ENCODE measurements around the gene CCND1.
"Not testable (repeated sequence)": the region's sequence is repeated elsewhere in the genome, so short reads cannot be mapped to it uniquely, and the experiment has no call there.

Gene CCND1

DNA sequence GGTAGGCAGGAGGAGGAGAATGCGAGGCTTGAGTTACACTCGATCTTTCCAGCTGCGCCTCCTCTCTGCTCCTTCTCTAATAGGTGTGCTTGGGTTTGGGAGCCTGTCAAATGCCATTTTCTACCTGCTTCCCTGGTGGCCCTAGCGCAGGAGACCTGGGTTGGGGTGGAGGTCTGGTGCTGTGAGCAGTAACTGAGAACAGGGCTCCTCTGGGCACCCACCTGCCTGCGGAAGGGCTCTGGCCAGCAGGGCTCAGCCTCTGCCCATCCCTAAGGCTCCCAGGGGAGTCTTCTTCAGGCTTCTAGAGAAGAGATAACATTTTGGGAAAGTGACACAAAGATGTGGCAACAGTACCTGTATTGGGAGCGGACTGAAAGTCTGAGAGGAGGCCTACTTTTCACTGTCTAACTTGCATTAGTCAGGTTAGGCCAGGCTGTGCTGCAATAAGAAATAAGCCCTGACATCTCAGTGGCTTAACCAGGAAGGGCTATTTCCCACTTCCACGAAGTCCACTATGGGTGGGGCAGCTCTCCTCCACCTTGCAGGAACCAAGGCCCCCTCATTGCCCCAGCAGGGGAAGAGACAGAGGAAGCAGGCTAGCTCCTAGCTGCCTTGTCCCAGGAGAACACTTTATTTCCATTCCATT is 41.8 kb downstream of the CCND1 start:
- TF ChIP-seq POLR2A (IDR thresholded peaks at IDR 0.05; ENCODE audit: low read length) (no peak), GATA1 (IDR thresholded peaks at IDR 0.05; ENCODE audit: low read depth, low read length) (no peak)
- no peak for DNase-seq

DNA sequence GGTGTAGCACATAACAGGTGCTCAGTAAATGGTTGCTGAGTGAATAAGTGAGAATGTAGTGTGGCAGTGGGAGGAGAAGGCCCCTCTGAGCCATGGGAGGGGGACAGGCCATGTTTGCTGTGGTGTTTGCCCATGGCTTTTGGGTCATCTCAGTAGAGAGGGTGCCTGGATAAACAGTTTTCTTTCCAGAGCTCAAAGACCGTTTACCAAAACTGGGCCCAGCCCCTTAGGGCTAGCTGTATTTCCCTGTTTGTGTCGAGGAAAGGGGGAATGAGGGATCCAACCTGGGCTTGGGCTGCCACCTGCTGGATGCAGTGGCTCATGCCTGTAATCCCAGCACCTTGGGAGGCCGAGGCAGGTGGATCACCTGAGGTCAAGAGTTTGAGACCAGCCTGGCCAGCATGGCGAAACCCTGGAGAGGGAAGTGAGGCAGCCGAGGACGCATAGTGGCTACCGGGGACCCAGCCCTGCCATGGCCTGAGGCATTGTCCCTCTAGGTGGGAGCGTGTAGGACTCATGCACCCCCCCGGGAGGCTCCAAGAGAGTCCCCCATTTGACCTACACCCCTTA is 42.9 kb downstream of the CCND1 start:
- TF ChIP-seq GATA1 (IDR thresholded peaks at IDR 0.05; ENCODE audit: low read depth, low read length) (no peak), POLR2A (IDR thresholded peaks at IDR 0.05; ENCODE audit: low read length) (no peak)
- peak in 1 of 2 experiments; percentile 21 for DNase-seq

DNA sequence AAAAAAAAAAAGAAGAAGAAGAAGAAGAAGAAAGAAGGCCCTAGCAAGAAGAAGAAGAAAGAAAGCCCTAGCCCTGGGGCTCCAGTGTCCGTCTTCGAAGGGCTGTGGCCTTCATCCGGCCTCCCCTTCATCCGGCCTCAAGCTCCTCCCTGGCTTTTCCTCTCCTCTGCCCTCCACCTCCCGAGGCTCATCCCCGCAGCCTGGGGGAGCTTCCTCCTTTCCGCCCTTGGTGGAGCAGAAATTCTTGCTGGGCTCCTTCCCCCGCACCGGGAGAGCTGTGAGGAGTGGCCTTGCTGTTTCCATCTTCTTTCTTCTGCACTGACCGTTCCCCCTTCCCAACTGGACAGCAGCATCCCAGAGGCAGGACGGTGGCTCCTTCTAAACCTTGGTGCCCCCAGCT is 43.7 kb downstream of the CCND1 start:
- no peak for DNase-seq
- no peak for TF ChIP-seq GATA1 (IDR thresholded peaks at IDR 0.05; ENCODE audit: low read depth, low read length)
- no peak for TF ChIP-seq POLR2A (IDR thresholded peaks at IDR 0.05; ENCODE audit: low read length)

DNA sequence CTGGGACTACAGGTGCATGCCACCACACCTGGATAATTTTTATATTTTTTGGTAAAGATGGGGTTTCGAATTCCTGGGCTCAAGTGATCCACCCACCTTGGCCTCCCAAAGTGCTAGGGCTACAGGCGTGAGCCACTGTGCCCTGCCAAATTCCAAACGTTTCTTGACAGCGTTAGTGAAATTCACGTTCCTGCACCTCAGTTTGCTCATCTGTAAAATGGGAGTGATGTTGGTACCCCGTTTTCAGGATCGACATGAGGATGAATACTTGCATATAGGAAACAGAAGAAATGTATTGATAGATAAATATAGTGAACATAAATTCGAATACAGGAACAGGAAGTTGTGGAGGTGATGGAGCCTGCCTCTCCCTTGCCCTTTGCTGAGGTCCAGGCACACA is 44.4 kb downstream of the CCND1 start:
- TF ChIP-seq GATA1 (IDR thresholded peaks at IDR 0.05; ENCODE audit: low read depth, low read length) (no peak), POLR2A (IDR thresholded peaks at IDR 0.05; ENCODE audit: low read length) (no peak)
- no peak for DNase-seq

DNA sequence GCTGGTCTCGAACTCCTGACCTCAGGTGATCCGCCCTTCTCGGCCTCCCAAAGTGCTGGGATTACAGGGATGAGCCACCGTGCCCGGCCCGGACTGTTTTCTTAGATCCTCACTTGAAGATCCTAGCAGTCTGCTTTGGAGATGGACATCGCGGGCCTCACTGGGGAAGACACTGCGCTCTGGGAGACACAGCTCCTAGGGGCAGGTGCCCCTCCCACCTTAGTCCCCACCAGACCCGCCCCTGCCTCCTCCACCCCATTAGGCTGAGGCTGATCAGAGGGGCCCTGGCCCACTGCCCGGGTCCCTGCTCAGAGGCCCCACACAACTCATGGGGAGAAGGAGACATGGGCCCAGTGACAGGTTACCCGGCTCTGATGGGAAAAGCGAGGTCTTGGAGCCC is 45.5 kb downstream of the CCND1 start:
- TF ChIP-seq POLR2A (IDR thresholded peaks at IDR 0.05; ENCODE audit: low read length) (no peak), GATA1 (IDR thresholded peaks at IDR 0.05; ENCODE audit: low read depth, low read length) (no peak)
- DNase-seq = no peak

DNA sequence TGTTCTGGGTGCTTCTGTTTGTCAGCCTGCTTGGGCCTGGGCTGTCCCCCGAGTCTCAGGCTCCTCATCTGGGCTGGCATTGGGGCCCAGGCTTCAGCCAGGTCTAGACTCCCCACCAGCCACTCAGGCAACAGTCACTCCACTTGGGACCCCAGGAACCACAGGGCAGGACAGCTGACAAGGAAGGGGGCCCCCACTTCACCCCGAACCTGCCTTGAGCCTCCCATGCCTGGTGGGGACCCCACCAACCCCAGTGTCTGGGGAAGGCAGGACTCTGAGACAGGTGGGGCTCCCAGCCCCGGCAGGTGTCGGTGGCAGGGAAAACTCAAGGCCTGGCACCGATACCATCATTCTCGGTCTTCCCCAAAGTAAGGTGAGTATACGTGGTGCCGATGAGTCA is 45.9 kb downstream of the CCND1 start:
- TF ChIP-seq GATA1 (IDR thresholded peaks at IDR 0.05; ENCODE audit: low read depth, low read length) = no peak
- no peak for TF ChIP-seq POLR2A (IDR thresholded peaks at IDR 0.05; ENCODE audit: low read length)
- no peak for DNase-seq

DNA sequence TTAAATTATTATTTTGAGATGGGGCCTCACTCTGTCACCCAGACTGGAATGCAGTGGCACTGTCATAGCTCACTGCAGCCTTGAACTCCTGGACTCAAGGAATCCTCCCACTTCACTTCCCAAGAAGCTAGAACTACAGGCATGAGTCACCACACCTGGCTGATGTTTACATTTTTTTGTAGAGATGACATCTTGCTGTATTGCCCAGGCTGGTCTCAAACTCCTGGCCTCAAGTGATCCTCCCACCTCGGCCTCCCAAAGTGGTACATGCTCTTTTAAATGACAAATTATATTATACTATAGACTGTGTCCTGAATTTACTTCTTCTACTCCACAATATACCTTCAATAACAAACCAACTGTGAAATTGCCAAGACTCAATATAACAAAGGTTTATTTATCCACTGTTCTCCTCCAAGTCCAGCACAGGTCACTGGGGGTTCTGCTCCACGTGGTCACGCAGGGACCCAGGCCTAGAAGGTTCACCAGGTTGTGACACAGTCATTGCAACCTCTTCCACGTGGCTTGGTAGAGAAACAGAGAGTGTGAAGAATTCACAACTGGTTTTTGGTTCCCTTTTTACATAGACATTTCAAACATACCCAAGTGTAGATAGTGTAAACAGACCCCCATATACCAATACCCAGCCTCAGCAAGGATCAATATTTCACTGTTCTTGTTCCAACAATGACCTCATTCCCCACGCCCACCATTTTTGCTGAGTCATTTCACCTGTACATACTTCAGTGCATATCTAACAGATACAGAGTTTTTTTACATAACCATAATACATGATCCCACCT is 47.2 kb downstream of the CCND1 start:
- DNase-seq = peak in 1 of 2 experiments; percentile 46

DNA sequence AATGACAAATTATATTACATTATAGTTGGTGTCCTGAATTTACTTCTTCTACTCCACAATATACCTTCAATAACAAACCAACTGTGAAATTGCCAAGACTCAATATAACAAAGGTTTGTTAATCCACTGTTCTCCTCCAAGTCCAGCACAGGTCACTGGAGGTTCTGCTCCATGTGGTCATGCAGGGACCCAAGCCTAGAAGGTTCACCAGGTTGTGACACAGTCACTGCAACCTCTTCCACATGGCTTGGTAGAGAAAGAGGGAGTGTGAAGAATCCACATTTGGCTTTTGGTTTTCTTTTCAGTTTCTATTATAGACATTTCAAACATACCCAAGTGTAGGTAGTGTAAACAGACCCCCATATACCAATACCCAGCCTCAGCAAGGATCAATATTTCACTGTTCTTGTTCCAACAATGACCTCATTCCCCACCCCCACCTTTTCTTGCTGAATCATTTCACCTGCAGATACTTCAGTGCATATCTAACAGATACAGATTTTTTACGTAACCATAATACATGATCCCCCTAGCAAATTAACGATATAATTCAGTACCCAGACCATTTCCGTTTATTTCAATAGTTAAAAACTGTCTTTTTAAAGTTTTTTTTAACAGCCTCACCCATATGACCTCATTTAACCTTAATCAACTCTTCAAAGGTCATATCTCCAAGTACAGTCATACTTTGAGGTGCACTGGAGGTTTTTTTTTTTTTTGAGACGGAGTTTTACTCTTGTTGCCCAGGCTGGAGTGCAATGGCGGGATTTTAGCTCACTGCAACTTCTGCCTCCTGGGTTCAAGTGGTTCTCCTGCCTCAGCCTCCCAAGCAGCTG is 48.7 kb downstream of the CCND1 start:
- TF ChIP-seq POLR2A (IDR thresholded peaks at IDR 0.05; ENCODE audit: low read length) (no peak), GATA1 (IDR thresholded peaks at IDR 0.05; ENCODE audit: low read depth, low read length) (no peak)
- DNase-seq = peak in 1 of 2 experiments; percentile 51

DNA sequence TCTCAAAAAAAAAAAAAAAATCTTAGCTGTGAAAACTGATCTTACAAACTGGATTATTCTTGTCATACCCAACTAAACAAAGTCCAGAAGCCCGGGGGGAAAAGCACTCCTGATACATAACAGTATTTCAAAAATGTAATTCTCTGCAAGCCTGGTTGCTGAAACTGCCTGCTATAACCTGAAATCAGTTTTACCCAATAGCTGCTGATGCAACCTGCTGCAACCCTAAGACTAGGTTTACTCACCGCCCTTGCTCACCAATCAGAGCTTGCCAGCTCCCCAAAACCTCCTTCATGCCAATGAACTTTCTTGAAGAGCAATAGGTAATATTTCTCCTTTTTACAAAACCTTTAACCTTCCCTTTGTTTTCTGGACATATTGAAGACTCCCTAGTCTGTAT is 50.5 kb downstream of the CCND1 start:
- DNase-seq = peak; percentile 59 to 82
- TF ChIP-seq POLR2A (IDR thresholded peaks at IDR 0.05; ENCODE audit: low read length) (no peak), GATA1 (IDR thresholded peaks at IDR 0.05; ENCODE audit: low read depth, low read length) (no peak)

DNA sequence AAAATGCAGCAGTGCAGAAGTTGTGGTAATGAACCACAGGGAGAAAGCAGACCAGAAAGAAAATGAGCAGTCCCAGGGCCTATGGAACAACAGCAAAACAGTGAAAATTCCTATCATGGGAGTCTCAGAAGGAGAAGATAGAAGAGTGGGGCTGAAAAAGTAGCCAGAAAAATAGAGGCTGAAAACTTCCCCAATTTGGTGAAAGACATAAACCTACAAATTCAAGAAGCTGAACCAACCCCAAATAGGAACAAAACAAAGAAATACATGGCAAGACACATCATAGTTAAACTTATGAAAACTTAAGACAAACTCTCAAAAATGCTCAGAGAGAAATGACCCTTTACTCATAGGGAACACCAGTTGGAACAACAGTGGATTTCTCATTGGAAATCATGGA is 51.5 kb downstream of the CCND1 start:
- no peak for DNase-seq
- TF ChIP-seq POLR2A (IDR thresholded peaks at IDR 0.05; ENCODE audit: low read length) (no peak), GATA1 (IDR thresholded peaks at IDR 0.05; ENCODE audit: low read depth, low read length) (no peak)

DNA sequence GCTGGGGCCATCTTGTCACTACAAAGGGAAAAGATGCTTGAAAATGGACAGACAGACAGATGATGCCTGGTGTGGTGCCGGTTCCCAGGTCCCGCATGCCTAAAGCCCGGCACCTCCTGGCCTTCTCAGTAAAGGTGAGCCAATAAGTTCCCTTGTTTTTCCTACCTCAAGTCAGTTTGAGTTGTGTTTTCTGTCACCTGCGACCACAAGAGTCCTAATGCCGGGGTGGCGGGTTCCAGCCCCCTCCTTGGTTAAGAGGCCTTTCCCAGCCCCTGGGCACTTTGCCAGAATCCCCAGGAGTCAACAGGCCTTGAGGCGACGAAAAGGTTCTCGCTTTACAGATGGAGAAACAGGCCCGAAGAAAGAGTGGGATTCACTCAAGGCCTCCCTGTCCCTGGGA is 53.8 kb downstream of the CCND1 start:
- no peak for DNase-seq
- TF ChIP-seq GATA1 (IDR thresholded peaks at IDR 0.05; ENCODE audit: low read depth, low read length) (no peak), POLR2A (IDR thresholded peaks at IDR 0.05; ENCODE audit: low read length) (no peak)

DNA sequence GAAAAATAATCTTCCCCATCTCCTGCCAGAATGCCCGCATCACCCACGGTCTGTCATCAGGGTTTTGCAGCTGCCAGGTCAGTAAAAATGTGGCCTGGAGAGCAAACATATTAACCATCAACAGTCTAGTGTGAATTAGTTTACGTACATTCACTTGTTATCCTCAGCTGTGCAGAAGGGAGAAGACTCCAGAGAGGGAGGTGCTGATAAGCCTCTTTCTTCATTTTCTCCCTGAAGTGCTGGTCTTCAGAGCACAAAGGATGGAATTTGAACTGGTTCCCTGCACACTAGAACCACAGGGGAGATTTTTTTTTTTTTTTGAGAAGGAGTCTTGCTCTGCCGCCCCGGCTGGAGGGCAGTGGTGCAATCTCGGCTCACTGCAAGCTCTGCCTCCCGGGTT is 54.6 kb downstream of the CCND1 start:
- TF ChIP-seq POLR2A (IDR thresholded peaks at IDR 0.05; ENCODE audit: low read length) (no peak), GATA1 (IDR thresholded peaks at IDR 0.05; ENCODE audit: low read depth, low read length) (no peak)
- DNase-seq = no peak

DNA sequence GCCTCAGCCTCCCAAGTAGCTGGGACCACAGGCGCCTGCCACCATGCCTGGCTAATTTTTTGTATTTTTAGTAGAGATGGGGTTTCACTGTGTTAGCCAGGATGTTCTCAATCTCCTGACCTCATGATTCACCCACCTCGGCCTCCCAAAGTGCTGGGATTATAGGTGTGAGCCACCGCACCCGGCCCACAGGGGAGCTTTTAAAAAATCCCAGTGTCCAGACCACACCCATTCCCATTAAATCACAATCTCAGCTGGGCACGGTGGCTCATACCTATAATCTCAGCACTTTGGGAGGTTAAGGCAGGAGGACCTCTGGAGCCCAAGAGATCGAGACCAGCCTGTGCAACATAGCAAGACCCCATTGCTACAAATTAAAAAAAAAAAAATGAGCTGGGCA is 55.0 kb downstream of the CCND1 start:
- not testable (repeated sequence) for DNase-seq

DNA sequence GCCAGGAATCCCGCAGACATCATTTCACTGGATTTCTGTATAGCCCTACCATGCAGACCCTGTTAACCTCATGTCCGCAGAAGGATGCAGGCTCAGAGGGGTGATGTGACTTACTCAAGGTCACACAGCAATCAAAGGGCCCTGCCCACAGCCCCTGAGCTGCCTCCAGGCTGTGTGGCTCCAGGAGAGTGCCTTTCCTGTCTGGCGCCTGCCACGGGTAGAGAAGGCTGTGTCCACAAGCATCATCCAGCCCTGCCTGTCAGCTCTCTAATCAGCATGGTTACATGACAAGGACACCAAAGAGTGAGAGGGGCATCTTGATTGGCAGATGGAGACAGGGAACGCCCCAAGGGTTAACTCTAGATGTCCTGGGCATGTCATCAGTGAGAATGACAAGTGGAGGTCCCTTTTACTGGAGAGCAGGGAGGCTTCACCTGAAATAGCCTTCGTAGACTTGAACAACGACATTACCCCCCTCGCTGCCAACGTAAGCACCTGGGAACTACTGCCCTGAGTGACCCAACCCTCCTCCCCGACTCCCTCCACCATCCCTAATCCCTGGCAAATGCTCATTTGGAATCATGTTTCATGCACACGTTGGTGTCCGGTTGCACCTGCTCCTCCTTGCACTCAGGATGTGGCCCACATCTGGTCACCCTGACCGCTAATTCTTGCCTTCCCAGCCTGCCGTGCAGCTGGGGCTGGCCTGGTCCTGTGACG is 56.0 kb downstream of the CCND1 start:
- no peak for DNase-seq
- TF ChIP-seq GATA1 (IDR thresholded peaks at IDR 0.05; ENCODE audit: low read depth, low read length) (no peak), POLR2A (IDR thresholded peaks at IDR 0.05; ENCODE audit: low read length) (no peak)

All from erythroblast (primary cell).